AG20443 (cell line): ENCODE results near the gene MBD4.
"Not testable (repeated sequence)": the region's sequence is repeated elsewhere in the genome, so short reads cannot be mapped to it uniquely, and the experiment has no call there.

Experiments used
- DNase-seq: peaks from one replicate; pipeline ENCODE4 v3.0.0; 2012; ENCODE audit warnings: low spot score, mixed read lengths

The MBD4 gene

GRCh38 chr3:129429602-129430001 is 10.1 kb downstream of the MBD4 start:
- DNase-seq = no peak

- DNase-seq = no peak
Measured at GRCh38 chr3:129429080-129429451, 10.7 kb downstream of the MBD4 start.

GRCh38 chr3:129428376-129429079 is 11.2 kb downstream of the MBD4 start, which contains the start of gene EFCAB12:
Gene EFCAB12, minus strand, starts transcription at chr3:129428636. Its CDS starts 148 bp downstream, at chr3:129428488.
- peak; percentile 98 for DNase-seq

GRCh38 chr3:129428007-129428375 is 11.8 kb downstream of the MBD4 start:
- DNase-seq = no peak

GRCh38 chr3:129425619-129426018 is 14.1 kb downstream of the MBD4 start:
- no peak for DNase-seq

GRCh38 chr3:129425213-129425612 is 14.5 kb downstream of the MBD4 start:
- no peak for DNase-seq

GRCh38 chr3:129424185-129424841 is 15.4 kb downstream of the MBD4 start:
- no peak for DNase-seq

- DNase-seq = no peak
Measured at GRCh38 chr3:129422897-129423296, 16.9 kb downstream of the MBD4 start.

GRCh38 chr3:129421988-129422745 is 17.6 kb downstream of the MBD4 start:
- no peak for DNase-seq

GRCh38 chr3:129421236-129421883 is 18.4 kb downstream of the MBD4 start:
- no peak for DNase-seq

- DNase-seq = no peak
Measured at GRCh38 chr3:129419476-129419875, 20.3 kb downstream of the MBD4 start.

GRCh38 chr3:129418041-129418973 is 21.4 kb downstream of the MBD4 start:
- no peak for DNase-seq

- DNase-seq = no peak
Measured at GRCh38 chr3:129417326-129417725, 22.4 kb downstream of the MBD4 start.

- no peak for DNase-seq
Measured at GRCh38 chr3:129416415-129416814, 23.3 kb downstream of the MBD4 start.

GRCh38 chr3:129415830-129416229 is 23.9 kb downstream of the MBD4 start:
- no peak for DNase-seq

GRCh38 chr3:129415378-129415777 is 24.4 kb downstream of the MBD4 start:
- DNase-seq = no peak

GRCh38 chr3:129413687-129414506 is 25.9 kb downstream of the MBD4 start:
- peak; percentile 81 for DNase-seq

- DNase-seq = not testable (repeated sequence)
Measured at GRCh38 chr3:129413238-129413637, 26.5 kb downstream of the MBD4 start.

GRCh38 chr3:129412542-129413198 is 27.1 kb downstream of the MBD4 start:
- no peak for DNase-seq

- DNase-seq = no peak
Measured at GRCh38 chr3:129410971-129411370, 28.8 kb downstream of the MBD4 start.
